Psoas muscle (tissue), 8 donors: ENCODE data around the gene IGF1. TPM values are rescaled to one million over a fixed set of nuclear protein-coding genes. Genes with fewer than 3 reads are reported as not detected.

Source experiments
- ATAC-seq, 4 donors: fragments of 200-7000 bp; cut with Tn5 transposase; one replicate each; pipeline ENCODE4 v1.9.1; 2020; ENCODE audit warnings: moderate library complexity in 3 of 4, mild to moderate bottlenecking in 2 of 4
- DNase-seq, 2 donors: peaks; one replicate each; pipeline ENCODE4 v3.0.0-alpha.2; 2020
- H3K27ac ChIP-seq: fragments of 200-600 bp; one replicate; pipeline ENCODE4 v1.8.0; 2022
- H3K27me3 ChIP-seq, 3 donors: fragments of 200-600 bp in 1 of 3; one replicate each; pipeline versions ENCODE4 v1.6.1 to v1.8.0; 2013 to 2022; ENCODE audit warnings: low read length in 2 of 3, mild to moderate bottlenecking in 2 of 3, moderate library complexity in 1 of 3; ENCODE audit not compliant: insufficient read depth in 3 of 3
- H3K36me3 ChIP-seq, 2 donors: fragments of 200-600 bp in 1 of 2; one replicate each; pipeline versions ENCODE4 v1.6.1 to v1.8.0; 2013 to 2022; ENCODE audit warnings: low read depth in 1 of 2, mild to moderate bottlenecking in 1 of 2, moderate library complexity in 1 of 2; ENCODE audit not compliant: insufficient read depth in 1 of 2
- H3K4me1 ChIP-seq: fragments of 200-600 bp; one replicate; pipeline ENCODE4 v1.8.0; 2022
- H3K4me3 ChIP-seq: fragments of 200-600 bp; one replicate; pipeline ENCODE4 v1.8.0; 2022; ENCODE audit warnings: mild to moderate bottlenecking
- H3K9me3 ChIP-seq: fragments of 200-600 bp; one replicate; pipeline ENCODE4 v1.8.0; 2022
- WGBS, 3 donors: extraction: QIAGEN DNeasy Blood & Tissue Kit; methylation state at CpG; one replicate each; pipeline versions ENCODE4 v1.1.6 to v1.1.7; 2013; 5-methylcytosine and 5-hydroxymethylcytosine counted together
- intact Hi-C, 2 donors: fragments of 100-400 bp; cut with DNase I; formaldehyde crosslinking; loops; one replicate each; pipeline versions ENCODE4 v1.11.0 to v1.14.2; 2022
- polyA plus RNA-seq, 3 donors: library from polyadenylated mRNA; stranded (reverse); fragments of 200-250 nt; gene quantifications; one replicate each; pipeline ENCODE4 v1.2.3, GENCODE V29; 2013
- total RNA-seq, 4 donors: library from RNA; stranded (reverse); fragmentation: NEBNext Ultra II Directional in 2 of 4; extraction: Animal tissue kit (Norgen Biotek cat#: 25700) in 2 of 4; gene quantifications; one replicate each; pipeline versions ENCODE4 v1.2.1 to v1.2.4, GENCODE V29; 2021 to 2023
- TF ChIP-seq, protein P1 (sequence below): fragments of 200-600 bp; IDR thresholded peaks from one replicate; pipeline ENCODE4 v1.8.0; 2022; ENCODE audit warnings: antibody characterized with exemption
- donor health status: healthy with polysubstance abuse.
- donor health status: DM: no; HTN: no; CAD: no; lungs with moderate emphysema.
- donor health status: Bipolar disorder and iron deficiency.
- donor health status: healthy.
- donor health status: DM: yes; HTN: yes; CAD: no.
- donor health status: DM: no; HTN: no; CAD: no.
- donor health status: DM: no; HTN: no; CAD: no.
- donor health status: DM: yes; HTN: yes; CAD: no.

The IGF1 gene
- total and polyA plus RNA-seq, 7 donors: 5.3 to 30.2 (median 18.7) TPM

DNA sequence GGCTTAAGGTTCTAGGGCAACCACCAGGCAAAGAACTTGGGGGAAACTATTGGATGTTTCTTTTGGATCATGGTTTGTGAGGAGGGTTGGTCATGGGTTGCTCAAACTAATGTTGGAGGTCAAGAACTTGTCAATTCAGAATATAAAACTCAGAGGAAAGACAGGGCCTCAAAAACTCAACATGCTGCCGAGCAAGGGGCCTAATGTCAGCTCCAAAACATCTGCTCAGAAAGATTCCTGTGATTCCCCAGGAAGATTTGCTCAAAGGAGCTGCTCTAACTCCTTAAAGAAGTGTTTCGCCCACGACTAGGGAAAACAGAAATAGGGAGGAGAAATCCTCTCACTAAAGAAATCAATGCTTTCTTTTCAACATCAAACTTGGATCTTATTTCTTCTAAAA, 3.7 kb upstream of the IGF1 start:
- TF ChIP-seq, protein P1, sequence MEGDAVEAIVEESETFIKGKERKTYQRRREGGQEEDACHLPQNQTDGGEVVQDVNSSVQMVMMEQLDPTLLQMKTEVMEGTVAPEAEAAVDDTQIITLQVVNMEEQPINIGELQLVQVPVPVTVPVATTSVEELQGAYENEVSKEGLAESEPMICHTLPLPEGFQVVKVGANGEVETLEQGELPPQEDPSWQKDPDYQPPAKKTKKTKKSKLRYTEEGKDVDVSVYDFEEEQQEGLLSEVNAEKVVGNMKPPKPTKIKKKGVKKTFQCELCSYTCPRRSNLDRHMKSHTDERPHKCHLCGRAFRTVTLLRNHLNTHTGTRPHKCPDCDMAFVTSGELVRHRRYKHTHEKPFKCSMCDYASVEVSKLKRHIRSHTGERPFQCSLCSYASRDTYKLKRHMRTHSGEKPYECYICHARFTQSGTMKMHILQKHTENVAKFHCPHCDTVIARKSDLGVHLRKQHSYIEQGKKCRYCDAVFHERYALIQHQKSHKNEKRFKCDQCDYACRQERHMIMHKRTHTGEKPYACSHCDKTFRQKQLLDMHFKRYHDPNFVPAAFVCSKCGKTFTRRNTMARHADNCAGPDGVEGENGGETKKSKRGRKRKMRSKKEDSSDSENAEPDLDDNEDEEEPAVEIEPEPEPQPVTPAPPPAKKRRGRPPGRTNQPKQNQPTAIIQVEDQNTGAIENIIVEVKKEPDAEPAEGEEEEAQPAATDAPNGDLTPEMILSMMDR: no peak
- Histone ChIP-seq H3K27me3 (no peaks in the 10 kb centered on the region), H3K27ac (peak overlapping the region; percentile 41), H3K4me3 (peak overlapping the region; percentile 55), H3K36me3 (no peaks in the 10 kb centered on the region), H3K9me3 (no peaks in the 10 kb centered on the region), H3K4me1 (peaks cover 9% of the 10 kb centered on the region)
- ATAC-seq (no peak), DNase-seq (no peak)
- intact Hi-C loops: loop anchor here (5.0 to 10.0 kb wide), 6 partner anchors 117 to 547 kb away; no protein-coding TSS in a partner anchor
- 45 to 69% (median 53%) methylated on average over 3 of the region's 3 CpGs for WGBS, 3 donors

DNA sequence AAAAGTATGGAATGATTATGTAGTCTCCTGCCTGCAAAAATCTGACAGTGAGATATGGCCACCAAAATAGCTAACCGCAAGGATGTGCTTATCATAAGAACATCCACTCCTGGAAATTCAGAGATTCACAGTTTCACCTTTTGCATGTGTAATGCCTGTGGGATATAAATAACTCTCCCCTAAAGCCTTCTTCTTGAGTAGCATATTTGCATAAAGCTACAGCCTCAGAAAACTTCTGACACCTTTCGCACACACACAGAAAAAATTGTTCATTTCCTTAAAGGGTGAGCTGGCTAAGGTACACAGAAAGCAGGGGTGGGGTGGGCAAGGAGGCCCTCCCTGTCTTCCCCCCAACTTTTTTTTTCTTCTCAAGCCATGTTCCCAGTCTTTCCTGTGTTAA, 3.1 kb upstream of the IGF1 start:
- 95 to 100% (median 96%) methylated on average over 2 of the region's 2 CpGs for WGBS, 3 donors
- H3K27ac ChIP-seq: peak overlapping the region; percentile 41
- intact Hi-C loops: loop anchor here (5.0 to 10.0 kb wide), 6 partner anchors 116 to 546 kb away; no protein-coding TSS in a partner anchor
- TF ChIP-seq, protein P1: no peak
- no peak for DNase-seq
- H3K9me3 ChIP-seq: no peaks in the 10 kb centered on the region
- no peak for ATAC-seq
- peaks cover 11% of the 10 kb centered on the region for H3K4me1 ChIP-seq
- no peak overlapping the region for H3K4me3 ChIP-seq
- no peaks in the 10 kb centered on the region for H3K36me3 ChIP-seq
- H3K27me3 ChIP-seq: no peaks in the 10 kb centered on the region

DNA sequence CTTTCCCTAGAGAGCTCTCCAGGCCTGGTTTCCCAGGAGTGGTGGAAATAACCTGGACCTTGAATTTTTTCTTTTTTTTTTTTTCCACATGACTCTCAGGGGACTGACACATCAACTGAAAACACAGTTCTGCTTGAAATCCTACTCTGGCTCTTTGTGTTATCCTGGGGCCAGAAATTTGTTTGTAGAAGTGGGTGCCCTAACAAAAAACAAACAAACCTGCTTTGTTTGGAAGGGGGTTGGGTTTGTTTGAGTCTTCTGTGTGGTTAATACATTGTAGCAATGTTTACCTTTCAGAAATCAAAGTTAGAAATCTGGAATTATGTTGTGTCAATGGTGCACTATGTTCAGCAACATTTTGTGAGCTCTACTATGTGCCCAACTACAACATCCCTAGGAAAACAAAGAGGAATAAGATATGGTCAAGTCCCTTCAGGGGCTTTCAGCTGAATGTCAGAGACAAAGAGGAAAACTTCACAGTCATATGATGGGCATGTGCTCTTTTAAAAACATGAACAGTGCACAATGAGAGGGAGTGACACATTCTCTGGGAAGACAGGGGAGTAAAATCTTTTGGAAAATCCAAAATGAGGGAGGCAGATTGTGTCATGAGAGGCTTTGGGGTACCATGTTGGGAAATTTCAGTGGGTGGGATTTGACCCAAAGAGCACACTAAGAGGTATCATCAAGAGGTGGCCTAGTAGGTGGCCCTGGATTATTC, 1.5 kb upstream of the IGF1 start:
- no peak overlapping the region for H3K4me3 ChIP-seq
- intact Hi-C loops: loop anchor here (5.0 to 10.0 kb wide), 6 partner anchors 115 to 545 kb away; no protein-coding TSS in a partner anchor
- H3K4me1 ChIP-seq: peaks cover 12% of the 10 kb centered on the region
- no peaks in the 10 kb centered on the region for H3K27me3 ChIP-seq
- DNase-seq: no peak
- TF ChIP-seq, protein P1: no peak
- ATAC-seq: no peak
- no peaks in the 10 kb centered on the region for H3K9me3 ChIP-seq
- H3K36me3 ChIP-seq: no peaks in the 10 kb centered on the region
- peak overlapping the region; percentile 37 for H3K27ac ChIP-seq

DNA sequence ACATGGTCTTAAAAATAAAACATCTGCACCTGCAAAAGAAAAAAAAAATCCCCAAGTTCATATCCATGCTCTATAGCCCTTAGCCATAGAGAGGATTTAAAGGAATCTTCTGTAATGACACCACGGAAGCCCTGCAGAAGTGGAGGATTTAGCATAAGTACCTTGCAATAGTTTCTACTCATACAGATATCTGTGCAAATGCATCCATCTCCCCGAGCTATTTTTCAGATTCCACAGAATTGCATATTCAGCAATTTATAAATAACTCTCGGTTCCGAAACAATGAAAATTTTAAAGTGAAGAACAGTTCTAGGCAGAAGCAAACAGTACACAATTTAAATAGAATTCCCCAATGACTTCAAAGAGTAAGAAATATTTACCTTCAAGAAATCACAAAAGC, 424 bp downstream of the IGF1 start:
- ATAC-seq (no peak), DNase-seq (no peak)
- H3K4me3 ChIP-seq: peak overlapping the region; percentile 64
- TF ChIP-seq, protein P1: no peak
- H3K9me3 ChIP-seq: no peaks in the 10 kb centered on the region
- H3K36me3 ChIP-seq: no peaks in the 10 kb centered on the region
- peak overlapping the region; percentile 60 for H3K27ac ChIP-seq
- H3K4me1 ChIP-seq: peaks cover 12% of the 10 kb centered on the region
- 6 to 24% (median 9%) methylated on average over 4 of the region's 4 CpGs for WGBS, 3 donors
- intact Hi-C loops: loop anchor here (5.0 to 10.0 kb wide), 7 partner anchors 53 to 543 kb away; no protein-coding TSS in a partner anchor
- no peaks in the 10 kb centered on the region for H3K27me3 ChIP-seq
